Measurements from ENCODE around the gene COL5A1. TPM values are rescaled to one million over a fixed set of nuclear protein-coding genes. Genes with fewer than 3 reads are reported as not detected.

The COL5A1 gene
- total and polyA plus RNA-seq, 3 experiments from 2014 or later = 0.02 to 0.43 (median 0.13) TPM

GRCh38 chr9:134891053-134891452 lies 249.4 kb downstream of the COL5A1 start:
- Histone ChIP-seq H3K9me3 (ENCODE audit: low read length) (no peaks in the 10 kb centered on the region), H3K4me1 (ENCODE audit: insufficient read depth, low read length) (no peaks in the 10 kb centered on the region), H3K27ac (ENCODE audit: low read depth, low read length) (no peak overlapping the region), H3K36me3 (ENCODE audit: insufficient read depth, low read length) (no peaks in the 10 kb centered on the region), H3K4me3 (ENCODE audit: low read length) (no peak overlapping the region), H3K27me3 (ENCODE audit: insufficient read depth, low read length, poor library complexity, severe bottlenecking) (peaks cover 6% of the 10 kb centered on the region)
- DNase-seq = no peak
- CTCF ChIA-PET = no interaction called here
- Mint-ChIP-seq H3K27ac (no peak overlapping the region), H3K4me1 (no peaks in the 10 kb centered on the region), H3K9me3 (no peaks in the 10 kb centered on the region), H3K27me3 (peaks cover 20 to 51% of the 10 kb centered on the region in 2 donors), H3K4me3 (no peak overlapping the region), H3K36me3 (no peaks in the 10 kb centered on the region)
- POLR2A ChIA-PET = no interaction called here

DNA sequence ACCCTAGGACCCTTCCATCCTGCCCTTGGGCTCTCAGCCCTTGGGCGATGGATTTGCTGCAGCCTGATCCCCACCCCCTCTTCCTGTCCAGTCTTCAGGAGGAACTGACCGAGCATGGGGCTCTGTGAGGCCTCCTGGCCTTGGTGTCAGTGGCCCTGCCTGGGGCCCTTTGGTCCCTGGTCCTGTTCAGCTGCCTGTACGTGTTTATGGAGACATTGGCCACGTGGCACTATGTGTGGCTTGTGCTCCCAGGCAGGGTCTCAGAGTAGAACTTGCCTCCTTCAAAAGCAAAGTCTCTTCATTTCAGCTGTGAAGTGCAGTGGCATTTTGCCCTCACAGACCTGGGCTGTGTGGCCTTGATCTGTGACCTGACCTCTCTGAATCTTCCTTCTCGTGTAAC lies 250.1 kb downstream of the COL5A1 start:
- DNase-seq = no peak
- POLR2A ChIA-PET = no interaction called here
- no peak overlapping the region for H3K4me3 ChIP-seq (ENCODE audit: low read length)

DNA sequence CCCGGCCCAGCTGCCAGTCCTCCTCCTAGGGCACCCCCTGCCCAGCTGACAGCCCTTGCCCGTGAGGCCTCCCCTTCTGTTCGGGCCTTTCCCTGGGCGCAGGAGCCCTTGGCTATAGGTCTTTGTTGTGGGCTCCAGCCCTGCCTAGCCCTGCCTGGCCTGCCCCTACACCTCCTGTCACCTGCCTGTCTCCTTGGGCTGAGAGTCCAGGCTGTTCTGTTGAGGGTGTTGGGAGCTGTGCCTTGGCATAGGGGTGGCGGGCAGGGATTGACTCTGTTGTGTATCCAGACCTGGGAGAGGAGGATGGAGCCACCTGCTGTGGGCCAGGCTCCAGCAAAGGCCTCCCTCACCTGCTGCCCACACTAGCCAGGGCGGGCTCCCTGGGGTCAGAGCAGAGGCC lies 250.6 kb downstream of the COL5A1 start:
- no peaks in the 10 kb centered on the region for H3K36me3 ChIP-seq (ENCODE audit: insufficient read depth, low read length)
- Mint-ChIP-seq H3K27ac (no peak overlapping the region), H3K4me3 (no peak overlapping the region), H3K4me1 (no peaks in the 10 kb centered on the region), H3K27me3 (peaks cover 17 to 41% of the 10 kb centered on the region in 2 donors), H3K9me3 (no peaks in the 10 kb centered on the region), H3K36me3 (no peaks in the 10 kb centered on the region)
- peaks cover 6% of the 10 kb centered on the region for H3K27me3 ChIP-seq (ENCODE audit: insufficient read depth, low read length, poor library complexity, severe bottlenecking)
- CTCF ChIA-PET = no interaction called here
- no peaks in the 10 kb centered on the region for H3K4me1 ChIP-seq (ENCODE audit: insufficient read depth, low read length)
- no peak overlapping the region for H3K27ac ChIP-seq (ENCODE audit: low read depth, low read length)
- DNase-seq = no peak
- H3K4me3 ChIP-seq (ENCODE audit: low read length) = no peak overlapping the region
- H3K9me3 ChIP-seq (ENCODE audit: low read length) = no peaks in the 10 kb centered on the region
- POLR2A ChIA-PET = no interaction called here

More for the DNA sequence above, 250.1 kb downstream of the COL5A1 start:
- Mint-ChIP-seq H3K36me3 (no peaks in the 10 kb centered on the region), H3K4me3 (no peak overlapping the region), H3K27me3 (peaks cover 17 to 46% of the 10 kb centered on the region in 2 donors), H3K9me3 (no peaks in the 10 kb centered on the region), H3K27ac (no peak overlapping the region), H3K4me1 (no peaks in the 10 kb centered on the region)
- H3K27ac ChIP-seq (ENCODE audit: low read depth, low read length) = no peak overlapping the region
- H3K36me3 ChIP-seq (ENCODE audit: insufficient read depth, low read length) = no peaks in the 10 kb centered on the region
- no peaks in the 10 kb centered on the region for H3K4me1 ChIP-seq (ENCODE audit: insufficient read depth, low read length)
- H3K9me3 ChIP-seq (ENCODE audit: low read length) = no peaks in the 10 kb centered on the region
- CTCF ChIA-PET = no interaction called here
- peaks cover 6% of the 10 kb centered on the region for H3K27me3 ChIP-seq (ENCODE audit: insufficient read depth, low read length, poor library complexity, severe bottlenecking)

GRCh38 chr9:134892820-134893420 lies 251.3 kb downstream of the COL5A1 start:
- no peak overlapping the region for H3K27ac ChIP-seq (ENCODE audit: low read depth, low read length)
- no peaks in the 10 kb centered on the region for H3K9me3 ChIP-seq (ENCODE audit: low read length)
- Mint-ChIP-seq H3K4me1 (no peaks in the 10 kb centered on the region), H3K27ac (no peak overlapping the region), H3K4me3 (no peak overlapping the region), H3K36me3 (no peaks in the 10 kb centered on the region), H3K9me3 (no peaks in the 10 kb centered on the region), H3K27me3 (peaks cover 15 to 40% of the 10 kb centered on the region in 2 donors)
- no peaks in the 10 kb centered on the region for H3K36me3 ChIP-seq (ENCODE audit: insufficient read depth, low read length)
- no peaks in the 10 kb centered on the region for H3K4me1 ChIP-seq (ENCODE audit: insufficient read depth, low read length)
- no peak for DNase-seq
- H3K4me3 ChIP-seq (ENCODE audit: low read length) = no peak overlapping the region
- peaks cover 6% of the 10 kb centered on the region for H3K27me3 ChIP-seq (ENCODE audit: insufficient read depth, low read length, poor library complexity, severe bottlenecking)
- ChIA-PET POLR2A (no interaction called here), CTCF (no interaction called here)

Other genes starting within 250 kb of the COL5A1 start
- gene FCN2, start 239.0 kb downstream of the COL5A1 start, total RNA-seq = not detected
- gene FCN2, start 239.0 kb downstream of the COL5A1 start, polyA plus RNA-seq = not detected